ENCODE data around the gene PRKAG2.

DNA sequence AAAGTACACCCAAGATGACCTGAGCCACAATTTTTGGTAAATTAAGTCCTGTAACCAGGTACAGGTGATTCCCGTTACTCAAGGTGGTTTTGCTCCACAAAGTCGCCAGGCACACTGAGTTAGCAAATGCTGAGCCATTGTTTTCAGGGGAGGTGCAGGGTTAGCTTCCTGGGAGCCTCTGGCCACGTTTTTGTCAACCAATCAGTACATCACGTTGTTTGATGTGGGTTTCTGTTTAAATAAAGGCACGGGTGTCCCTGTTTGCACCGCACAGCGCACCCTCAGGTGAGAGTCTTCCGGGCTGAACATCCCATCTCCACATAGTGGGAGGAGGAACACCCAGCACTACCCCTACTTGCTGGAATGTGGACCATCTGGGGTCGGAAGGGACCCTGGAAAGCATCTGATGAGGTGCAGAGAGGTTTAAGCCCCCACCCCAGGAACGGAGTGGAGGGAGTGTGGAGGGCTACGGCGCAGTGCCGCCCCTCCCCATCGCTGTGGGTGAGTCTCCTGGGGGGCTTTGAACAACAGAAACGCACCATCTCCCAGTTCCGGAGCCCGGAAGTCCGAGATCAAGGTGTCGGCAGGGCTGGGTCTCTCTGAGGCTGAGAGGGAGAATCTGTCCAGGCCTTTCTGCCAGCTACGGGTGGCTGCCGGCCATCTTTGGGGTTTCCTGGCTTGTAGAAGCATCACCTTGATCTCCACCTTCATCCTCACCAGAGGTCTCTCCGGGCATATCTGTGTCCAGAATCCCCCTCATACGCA, 42.5 kb downstream of the PRKAG2 start:
- TF ChIP-seq GATA3 (IDR thresholded peaks at IDR 0.05; ENCODE audit: low read depth, low read length) (no peak), GATA2 (IDR thresholded peaks at IDR 0.05; ENCODE audit: low read depth, low read length) (no peak)

Data from SH-SY5Y (cell line).